Testis (tissue), 2 donors: ENCODE data around the gene MBD6.

Source experiments
- CTCF ChIP-seq, 3 experiments: fragments of 450-650 bp in 2 of 3; fragments of 200-600 bp in 1 of 3; sonication (generic) in 1 of 3; IDR thresholded peaks; one replicate each; pipeline ENCODE4 v1.5.1; 2016 to 2019; ENCODE audit warnings: antibody characterized with exemption in 3 of 3, mild to moderate bottlenecking in 2 of 3, moderate library complexity in 1 of 3
- POLR2A ChIP-seq: fragments of 450-650 bp; IDR thresholded peaks from one replicate; pipeline ENCODE4 v1.6.1; 2017; ENCODE audit warnings: antibody characterized with exemption, mild to moderate bottlenecking, moderate library complexity

- TF ChIP-seq CTCF (IDR thresholded peaks at IDR 0.05), result no peak
- no peak for TF ChIP-seq POLR2A
Observed at GRCh38 chr12:57515934-57516541, 6.6 kb upstream of the MBD6 start.
